Stimulated activated CD4-positive, alpha-beta T cell treated with anti-CD3 and anti-CD28 coated beads, Interleukin-1b, Interleukin-23, amount 100 ng/mL, for 4 hours (primary cell): Measurements from ENCODE around the gene SNRNP200.
"Not testable (repeated sequence)": the region's sequence is repeated elsewhere in the genome, so short reads cannot be mapped to it uniquely, and the experiment has no call there.

Experiments used
- DNase-seq, 2 donors: peaks; one replicate each; pipeline ENCODE4 v3.0.0-alpha.2; 2020; ENCODE audit warnings: low read depth in 2 of 2

SNRNP200 gene

GRCh38 chr2:96325041-96325883 is 19.9 kb upstream of the SNRNP200 start, which contains the start of gene ITPRIPL1:
TSS of gene ITPRIPL1 (plus strand) at chr2:96325317. CDS start at chr2:96325840, 523 bp downstream.
- DNase-seq: peak in 1 of 2 donors; percentile 46

GRCh38 chr2:96324721-96325040 is 19.3 kb upstream of the SNRNP200 start:
- no peak for DNase-seq

GRCh38 chr2:96323849-96324248 is 18.5 kb upstream of the SNRNP200 start:
- no peak for DNase-seq

GRCh38 chr2:96320728-96321622 is 15.6 kb upstream of the SNRNP200 start:
- DNase-seq: peak in 1 of 2 donors; percentile 23

- DNase-seq: no peak
Measured at GRCh38 chr2:96320326-96320725, 15.0 kb upstream of the SNRNP200 start.

- DNase-seq: no peak
Measured at GRCh38 chr2:96319396-96319795, 14.1 kb upstream of the SNRNP200 start.

- no peak for DNase-seq
Measured at GRCh38 chr2:96318723-96319122, 13.4 kb upstream of the SNRNP200 start.

GRCh38 chr2:96317584-96317997 is 12.2 kb upstream of the SNRNP200 start:
- no peak for DNase-seq

GRCh38 chr2:96316999-96317398 is 11.7 kb upstream of the SNRNP200 start:
- no peak for DNase-seq

GRCh38 chr2:96315400-96316071 is 10.2 kb upstream of the SNRNP200 start:
- no peak for DNase-seq

- no peak for DNase-seq
Measured at GRCh38 chr2:96315005-96315399, 9.7 kb upstream of the SNRNP200 start.

GRCh38 chr2:96308248-96308647 is 2.9 kb upstream of the SNRNP200 start:
- DNase-seq: no peak

- no peak for DNase-seq
Measured at GRCh38 chr2:96306370-96306769, 1.0 kb upstream of the SNRNP200 start.

- peak in 1 of 2 donors; percentile 15 for DNase-seq
Measured at GRCh38 chr2:96305979-96306308, 598 bp upstream of the SNRNP200 start.

GRCh38 chr2:96304606-96305005 is 740 bp downstream of the SNRNP200 start:
- DNase-seq: no peak

- no peak for DNase-seq
Measured at GRCh38 chr2:96301865-96302264, 3.5 kb downstream of the SNRNP200 start.

- no peak for DNase-seq
Measured at GRCh38 chr2:96296925-96297324, 8.4 kb downstream of the SNRNP200 start.

- not testable (repeated sequence) for DNase-seq
Measured at GRCh38 chr2:96294271-96294670, 11.1 kb downstream of the SNRNP200 start.

- DNase-seq: no peak
Measured at GRCh38 chr2:96291751-96292150, 13.6 kb downstream of the SNRNP200 start.

GRCh38 chr2:96287273-96287856 is 18.0 kb downstream of the SNRNP200 start:
- no peak for DNase-seq

- DNase-seq: no peak
Measured at GRCh38 chr2:96276787-96277499, 28.4 kb downstream of the SNRNP200 start.
